ENCODE measurements around the gene ITIH4.

DNA sequence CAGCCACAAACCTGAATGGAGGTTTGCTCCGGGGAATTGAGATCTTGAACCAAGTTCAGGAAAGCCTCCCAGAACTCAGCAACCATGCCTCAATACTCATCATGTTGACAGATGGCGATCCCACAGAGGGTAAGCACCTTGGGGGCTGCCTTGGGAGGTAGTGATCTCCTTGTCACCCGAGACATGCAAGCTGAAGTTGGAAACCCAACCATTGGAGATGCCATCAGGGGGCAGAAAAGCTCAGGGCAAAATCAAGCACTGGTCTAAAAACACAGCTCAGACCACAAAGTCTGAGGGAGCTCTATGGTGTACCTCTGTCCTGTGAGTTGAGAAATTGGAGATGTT lies 47.3 kb downstream of the ITIH4 start:
- TF ChIP-seq SIRT6 (IDR thresholded peaks at IDR 0.05; ENCODE audit: low read depth, low read length) (no peak), KAT2B (IDR thresholded peaks at IDR 0.05; ENCODE audit: low read depth, low read length) (no peak), CTCF (IDR thresholded peaks at IDR 0.05 in 2 of 3, conservative IDR thresholded peaks at IDR 0.05 in 1 of 3; ENCODE audit: insufficient read depth in 2 of 3, low read depth in 1 of 3, low read length in 3 of 3) (no peak), TCF15 (CRISPR knock-in tag; IDR thresholded peaks at IDR 0.05) (no peak), ZNF780A (CRISPR knock-in tag; IDR thresholded peaks at IDR 0.05) (no peak), TBP (optimal IDR thresholded peaks at IDR 0.05; ENCODE audit: low read depth, low read length) (no peak), GATA2 (CRISPR knock-in tag; IDR thresholded peaks at IDR 0.05) (no peak), HDAC2 (IDR thresholded peaks at IDR 0.05) (no peak), HOXB6 (CRISPR knock-in tag; IDR thresholded peaks at IDR 0.05; ENCODE audit: borderline replicate concordance) (no peak), ZNF212 (CRISPR knock-in tag; IDR thresholded peaks at IDR 0.05) (no peak), JUND (IDR thresholded peaks at IDR 0.05; ENCODE audit: borderline replicate concordance, low read depth, low read length) (no peak), JUND (tag; IDR thresholded peaks at IDR 0.05; ENCODE audit: borderline replicate concordance, low read depth, low read length) (no peak)
- TF ChIP-seq, protein P1, sequence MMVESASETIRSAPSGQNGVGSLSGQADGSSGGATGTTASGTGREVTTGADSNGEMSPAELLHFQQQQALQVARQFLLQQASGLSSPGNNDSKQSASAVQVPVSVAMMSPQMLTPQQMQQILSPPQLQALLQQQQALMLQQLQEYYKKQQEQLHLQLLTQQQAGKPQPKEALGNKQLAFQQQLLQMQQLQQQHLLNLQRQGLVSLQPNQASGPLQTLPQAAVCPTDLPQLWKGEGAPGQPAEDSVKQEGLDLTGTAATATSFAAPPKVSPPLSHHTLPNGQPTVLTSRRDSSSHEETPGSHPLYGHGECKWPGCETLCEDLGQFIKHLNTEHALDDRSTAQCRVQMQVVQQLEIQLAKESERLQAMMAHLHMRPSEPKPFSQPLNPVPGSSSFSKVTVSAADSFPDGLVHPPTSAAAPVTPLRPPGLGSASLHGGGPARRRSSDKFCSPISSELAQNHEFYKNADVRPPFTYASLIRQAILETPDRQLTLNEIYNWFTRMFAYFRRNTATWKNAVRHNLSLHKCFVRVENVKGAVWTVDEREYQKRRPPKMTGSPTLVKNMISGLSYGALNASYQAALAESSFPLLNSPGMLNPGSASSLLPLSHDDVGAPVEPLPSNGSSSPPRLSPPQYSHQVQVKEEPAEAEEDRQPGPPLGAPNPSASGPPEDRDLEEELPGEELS (CRISPR knock-in tag; IDR thresholded peaks at IDR 0.05; ENCODE audit: borderline replicate concordance): no peak
- TF ChIP-seq, protein P2, sequence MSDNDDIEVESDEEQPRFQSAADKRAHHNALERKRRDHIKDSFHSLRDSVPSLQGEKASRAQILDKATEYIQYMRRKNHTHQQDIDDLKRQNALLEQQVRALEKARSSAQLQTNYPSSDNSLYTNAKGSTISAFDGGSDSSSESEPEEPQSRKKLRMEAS (CRISPR knock-in tag; IDR thresholded peaks at IDR 0.05): no peak

Data from K562 (cell line).